ENCODE data around the gene SNX2. TPM values are rescaled to one million over a fixed set of nuclear protein-coding genes. Genes with fewer than 3 reads are reported as not detected.
A peak's percentile ranks its signal among the peaks of the same experiment; 100 is the strongest.
"Not testable (repeated sequence)": the region's sequence is repeated elsewhere in the genome, so short reads cannot be mapped to it uniquely, and the experiment has no call there.

SNX2 gene
- total RNA-seq, 1 donor from 2014 or later: 67.3 TPM

DNA sequence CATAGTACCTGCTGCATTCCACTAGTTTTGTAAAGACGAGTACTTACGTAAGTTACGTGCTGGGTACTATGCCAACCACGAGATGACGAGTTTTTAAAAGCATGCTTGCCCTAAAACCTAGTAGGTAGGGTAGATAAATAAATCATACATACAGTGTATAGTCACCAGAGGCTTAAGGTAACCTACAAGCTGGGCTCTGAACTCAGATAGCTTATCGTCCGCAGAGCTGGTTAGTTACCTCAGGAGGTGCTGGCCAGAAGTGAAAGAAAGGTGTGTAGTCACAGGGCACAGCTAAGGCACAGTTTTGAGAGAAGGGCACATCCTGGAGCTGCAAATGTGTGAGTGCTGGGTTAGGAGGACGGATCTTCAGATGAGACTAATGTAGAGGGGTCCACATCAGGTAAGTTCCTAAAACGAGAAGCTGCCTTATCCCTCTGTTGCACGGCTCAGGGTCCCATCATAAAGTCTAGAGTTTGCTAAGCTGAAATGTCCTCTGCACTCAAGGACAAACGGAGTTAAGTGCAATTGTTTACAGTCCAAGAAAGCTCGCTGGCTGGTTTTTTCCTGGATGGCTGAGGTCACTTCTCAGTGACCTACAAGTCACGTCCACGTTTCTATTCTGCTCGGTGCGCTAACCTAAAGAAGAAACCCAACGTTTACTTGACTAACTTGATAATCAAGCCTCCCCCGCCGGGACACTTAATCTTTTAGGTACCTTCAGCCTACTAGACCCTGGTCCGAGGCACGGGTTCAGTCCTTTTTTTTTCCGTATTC, 69.4 kb downstream of the SNX2 start:
- DNase-seq: no peak

DNA sequence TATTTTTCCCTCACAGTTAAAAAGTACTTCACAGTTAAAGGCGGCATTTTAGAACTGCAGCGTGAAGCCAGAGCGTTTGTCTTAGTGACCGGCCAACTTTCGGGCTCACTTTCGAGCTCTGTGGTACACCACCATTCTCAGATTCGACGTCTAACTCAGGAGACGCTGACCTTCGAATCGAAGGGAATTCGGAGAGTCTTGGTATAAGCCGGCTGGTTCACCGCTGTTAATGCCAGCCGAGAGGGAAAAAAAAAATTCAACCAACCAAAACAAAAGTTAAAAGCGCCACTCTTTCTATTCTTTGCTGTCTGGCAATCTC, 70.0 kb downstream of the SNX2 start:
- no peak for DNase-seq

DNA sequence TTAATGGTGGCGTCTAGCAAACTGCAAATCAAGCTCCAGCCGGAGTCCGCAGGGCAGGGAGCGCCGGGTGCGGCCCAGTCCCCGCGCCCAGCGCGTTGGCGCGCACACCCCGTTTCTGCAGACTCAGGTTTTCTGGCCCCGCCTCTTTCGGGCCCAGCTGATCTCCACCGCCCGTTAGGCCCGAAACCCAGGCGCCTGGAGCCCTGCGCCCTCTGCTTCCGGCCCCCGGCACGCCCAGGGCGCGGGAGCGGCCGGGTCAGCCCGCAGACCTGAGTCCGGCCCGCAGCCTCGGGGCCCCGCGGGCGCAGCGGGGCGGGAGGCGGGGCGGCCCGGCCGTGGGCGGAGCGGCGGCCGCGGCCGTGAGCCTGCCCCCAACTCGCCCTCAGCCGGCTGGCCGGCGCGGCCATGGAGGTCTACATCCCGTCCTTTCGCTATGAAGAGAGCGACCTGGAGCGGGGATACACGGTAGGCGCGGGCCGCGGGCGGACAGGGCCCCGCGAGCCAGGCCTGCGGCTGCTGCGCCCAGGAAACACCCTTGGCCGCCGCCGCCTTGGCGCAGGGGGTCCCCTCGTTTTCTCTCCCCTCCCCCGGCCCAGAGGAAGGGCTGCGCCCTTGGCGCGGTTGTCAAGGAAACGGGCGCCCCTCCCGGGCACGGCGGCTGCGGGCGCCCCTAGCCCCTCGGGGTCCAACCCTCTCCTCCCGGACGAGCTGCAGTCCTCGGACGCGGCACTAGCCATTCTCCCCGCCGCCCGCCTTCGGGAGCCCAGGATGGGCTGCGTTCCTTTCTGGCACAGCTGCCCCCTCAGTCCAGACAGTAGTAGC, 70.6 kb downstream of the SNX2 start, which contains the start of gene SNX24:
TSS of gene SNX24 (plus strand) at position 385 of the 822 bp plus-strand sequence. CDS start at position 406, 21 bp downstream.
- DNase-seq: peak; percentile 31

DNA sequence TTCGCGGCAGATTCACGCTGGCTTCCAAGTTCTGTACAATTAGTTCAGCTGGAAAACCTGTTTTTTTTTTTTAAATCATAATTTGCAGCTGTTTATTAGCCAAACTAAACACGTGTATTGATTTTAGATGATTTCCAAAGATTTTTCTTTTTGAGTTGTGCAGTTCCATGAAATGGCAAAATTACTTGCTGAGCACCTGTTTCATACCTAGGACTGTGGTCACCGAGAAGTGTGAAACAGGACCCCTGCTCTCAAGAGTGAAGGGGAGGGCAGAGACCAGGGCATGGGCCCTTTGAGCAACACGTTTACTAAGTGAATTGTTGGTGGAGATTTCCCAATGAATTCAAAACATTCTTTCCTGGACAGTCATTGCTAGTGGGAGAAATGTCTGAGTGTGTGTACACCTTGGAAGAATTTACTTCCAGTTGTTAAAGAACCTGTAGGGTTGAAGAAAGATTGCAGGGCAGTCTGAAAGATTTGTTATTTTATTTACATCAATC, 71.2 kb downstream of the SNX2 start:
- DNase-seq: peak; percentile 18

DNA sequence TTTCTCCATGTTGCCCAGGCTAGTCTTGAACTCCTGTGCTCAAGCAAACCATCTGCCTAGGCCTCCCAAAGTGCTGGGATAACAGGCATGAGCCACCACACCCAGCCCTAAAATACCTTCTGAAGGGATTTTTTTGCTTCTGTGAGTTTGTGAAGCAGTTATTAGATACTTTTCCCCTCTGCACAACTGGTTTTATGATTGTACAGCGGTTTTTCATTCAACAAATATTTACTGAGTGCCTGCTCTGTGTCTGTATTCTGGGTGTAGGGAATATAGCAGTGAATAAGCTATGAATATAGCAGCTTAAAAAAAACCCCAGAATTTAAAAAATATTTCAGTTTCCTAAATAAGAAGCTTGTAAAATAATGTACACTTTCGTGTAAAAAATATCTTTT, 72.8 kb downstream of the SNX2 start:
- no peak for DNase-seq

DNA sequence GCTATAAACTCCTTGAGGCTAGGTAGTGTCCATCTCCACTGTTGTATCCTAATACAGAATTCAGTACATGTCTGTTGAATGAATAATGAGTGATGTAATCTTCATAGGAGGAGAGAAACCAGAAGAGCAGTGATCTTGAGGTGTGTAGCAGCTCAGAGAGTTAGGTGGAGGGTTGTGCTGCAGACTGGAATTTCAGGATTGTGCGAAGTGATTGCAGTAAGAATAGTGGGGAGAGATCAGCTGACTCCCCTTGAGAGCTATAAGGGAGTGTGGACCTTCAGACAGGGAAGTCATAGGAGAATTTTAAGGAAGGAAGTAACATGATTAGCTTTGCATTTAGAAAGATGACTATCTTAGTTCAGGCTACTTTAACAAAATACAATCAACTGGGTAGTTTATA, 74.9 kb downstream of the SNX2 start:
- no peak for DNase-seq

DNA sequence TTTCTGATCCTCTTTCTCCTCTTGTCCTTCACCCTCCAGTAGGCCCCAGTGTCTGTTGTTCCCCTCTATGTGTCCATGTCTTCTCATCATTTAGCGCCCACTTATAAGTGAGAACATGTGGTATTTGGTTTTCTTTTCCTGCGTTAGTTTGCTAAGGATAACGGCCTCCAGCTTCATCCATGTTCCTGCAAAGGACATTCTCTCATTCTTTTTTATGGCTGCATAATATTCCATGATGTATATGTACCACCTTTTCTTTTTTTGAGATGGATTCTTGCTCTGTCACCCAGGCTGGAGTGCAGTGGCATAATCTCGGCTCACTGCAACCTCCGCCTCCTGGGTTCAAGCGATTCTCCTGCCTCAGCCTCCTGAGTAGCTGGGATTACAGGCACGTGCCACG, 82.7 kb downstream of the SNX2 start:
- not testable (repeated sequence) for DNase-seq

DNA sequence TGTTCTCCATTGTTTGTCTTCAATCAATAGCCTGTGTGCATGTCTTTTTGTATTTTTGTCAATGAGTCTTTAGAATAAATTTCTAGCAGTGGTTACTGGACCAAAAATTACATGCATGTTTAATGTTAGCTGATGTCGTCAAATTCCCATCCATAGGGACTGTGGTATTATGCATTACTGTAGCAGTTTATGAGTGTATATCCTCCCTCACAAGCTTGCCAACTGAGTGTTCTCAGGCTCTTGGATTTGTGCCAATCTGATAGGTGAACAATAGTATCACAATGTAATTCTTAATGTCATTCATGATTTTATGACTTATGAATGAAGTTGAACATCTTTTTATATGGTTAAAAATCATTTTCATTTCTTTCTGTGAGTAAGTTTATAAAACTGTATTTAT, 83.6 kb downstream of the SNX2 start:
- no peak for DNase-seq

DNA sequence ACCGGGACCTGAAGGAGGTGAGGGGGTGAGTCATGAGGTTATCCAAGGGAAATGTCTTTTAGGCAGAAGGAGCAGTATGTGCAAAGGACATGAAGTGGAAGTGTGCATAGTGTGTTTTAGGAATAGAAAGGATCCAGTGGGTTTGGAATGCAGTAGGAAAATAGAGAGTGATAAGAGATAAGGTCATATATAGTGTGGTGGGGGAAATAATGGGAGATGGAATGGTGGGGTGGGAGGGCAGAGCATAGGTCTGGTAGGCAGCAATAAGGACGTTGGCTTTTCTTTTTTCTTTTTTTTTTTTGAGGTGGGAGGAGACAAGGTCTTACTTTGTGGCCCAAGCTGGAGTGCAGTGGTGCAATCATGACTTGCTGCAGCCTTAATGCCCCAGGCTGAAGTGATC, 88.4 kb downstream of the SNX2 start:
- no peak for DNase-seq

DNA sequence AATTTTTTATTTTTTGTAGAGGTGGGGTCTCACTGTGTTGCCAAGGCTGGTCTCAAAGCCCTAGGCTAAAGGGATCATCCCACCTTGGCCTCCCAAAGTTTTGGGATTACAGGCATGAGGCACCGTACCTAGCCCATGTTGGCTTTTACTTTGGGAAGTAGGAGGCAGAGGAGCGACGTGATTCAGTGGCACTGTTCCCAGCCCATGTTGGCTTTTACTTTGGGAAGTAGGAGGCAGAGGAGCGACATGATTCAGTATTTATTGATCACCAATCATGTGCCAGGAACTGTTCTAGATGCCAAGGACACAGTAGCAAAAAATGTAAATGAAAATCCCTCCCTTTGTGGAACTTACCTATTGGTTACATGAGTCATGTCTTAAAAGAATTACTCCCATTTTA, 88.8 kb downstream of the SNX2 start:
- DNase-seq: no peak

DNA sequence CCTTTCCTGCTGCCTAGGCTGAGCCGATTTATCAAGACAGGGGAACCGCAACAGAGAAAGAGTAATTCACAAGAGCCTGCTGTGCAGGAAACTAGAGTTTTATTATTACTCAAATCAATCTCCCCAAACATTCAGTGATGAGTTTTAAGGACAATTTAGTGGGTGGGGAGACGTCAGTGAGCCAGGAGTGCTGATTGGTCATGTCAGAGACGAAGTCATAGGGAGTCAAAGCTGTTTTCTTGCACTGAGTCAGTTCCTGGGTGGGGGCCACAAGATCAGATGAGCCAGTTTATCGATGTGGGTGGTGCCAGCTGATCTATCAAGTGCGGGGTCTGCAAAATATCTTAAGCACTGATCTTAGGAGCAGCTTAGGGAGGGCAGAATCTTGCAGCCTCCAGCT, 89.5 kb downstream of the SNX2 start:
- no peak for DNase-seq

DNA sequence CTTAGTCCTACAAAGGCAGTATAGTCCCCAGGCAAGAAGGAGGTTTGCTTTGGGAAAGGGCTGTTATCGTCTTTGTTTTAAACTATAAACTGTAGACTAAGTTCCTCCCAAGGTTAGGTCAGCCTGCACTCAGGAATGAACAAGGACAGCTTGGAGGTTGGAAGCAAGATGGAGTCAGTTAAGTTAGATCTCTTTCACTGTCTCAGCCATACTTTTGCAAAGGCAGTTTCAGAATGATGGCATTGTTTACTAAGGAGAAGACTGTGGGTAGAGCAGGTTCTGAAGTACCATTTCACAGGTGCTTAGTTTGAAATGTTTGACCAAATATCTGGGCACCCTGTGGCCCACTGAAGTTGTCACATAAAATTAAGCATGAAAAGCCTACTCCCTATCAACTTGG, 90.0 kb downstream of the SNX2 start:
- DNase-seq: no peak

DNA sequence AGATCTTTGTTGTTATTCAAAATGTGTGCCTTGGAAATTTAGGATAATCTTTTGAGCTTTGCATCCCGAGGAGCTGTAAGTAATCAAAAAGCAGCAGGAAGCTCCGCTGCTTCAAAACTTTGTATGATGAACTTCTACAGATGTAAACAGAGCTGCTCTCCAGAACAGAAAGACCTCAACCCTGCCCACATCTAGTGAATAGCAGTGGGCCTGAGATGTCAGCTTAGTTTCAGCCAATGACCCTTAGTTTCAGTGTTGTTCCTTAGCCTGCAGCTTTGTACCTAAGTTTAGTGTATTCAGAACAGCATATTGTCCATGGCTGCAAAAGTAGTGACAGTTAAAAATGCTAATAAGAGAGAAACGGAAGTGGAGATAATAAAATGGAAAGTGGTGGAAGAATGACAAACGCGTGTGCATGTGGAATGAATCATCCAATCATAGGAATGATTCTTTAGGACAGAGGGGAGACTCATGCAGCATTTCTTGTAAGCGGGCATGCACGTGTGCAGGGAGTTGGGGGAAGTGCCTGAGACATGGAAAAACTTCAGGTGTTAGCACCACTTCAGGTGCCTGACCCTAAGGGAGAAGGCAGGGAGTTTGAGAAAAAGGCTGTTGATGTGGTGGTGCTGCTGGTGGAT, 95.5 kb downstream of the SNX2 start:
- DNase-seq: peak; percentile 60

DNA sequence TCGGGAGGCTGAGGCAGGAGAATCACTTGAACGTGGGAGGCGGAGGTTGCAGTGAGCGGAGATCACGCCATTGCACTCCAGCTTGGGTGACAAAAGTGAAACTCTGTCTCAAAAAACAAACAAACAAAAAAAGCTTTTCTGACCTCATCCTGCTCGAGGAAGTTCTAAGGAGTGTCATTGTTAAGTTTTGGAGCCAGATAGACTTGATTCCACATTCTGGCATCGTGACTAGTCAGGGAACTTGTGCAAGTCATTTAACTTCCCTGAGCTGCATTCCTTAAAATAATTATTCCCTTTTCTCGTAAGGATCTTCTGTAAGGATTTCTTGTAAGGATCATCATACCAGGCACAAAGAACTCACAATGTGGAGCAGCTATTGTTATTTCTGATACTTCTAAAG, 96.8 kb downstream of the SNX2 start:
- DNase-seq: no peak

DNA sequence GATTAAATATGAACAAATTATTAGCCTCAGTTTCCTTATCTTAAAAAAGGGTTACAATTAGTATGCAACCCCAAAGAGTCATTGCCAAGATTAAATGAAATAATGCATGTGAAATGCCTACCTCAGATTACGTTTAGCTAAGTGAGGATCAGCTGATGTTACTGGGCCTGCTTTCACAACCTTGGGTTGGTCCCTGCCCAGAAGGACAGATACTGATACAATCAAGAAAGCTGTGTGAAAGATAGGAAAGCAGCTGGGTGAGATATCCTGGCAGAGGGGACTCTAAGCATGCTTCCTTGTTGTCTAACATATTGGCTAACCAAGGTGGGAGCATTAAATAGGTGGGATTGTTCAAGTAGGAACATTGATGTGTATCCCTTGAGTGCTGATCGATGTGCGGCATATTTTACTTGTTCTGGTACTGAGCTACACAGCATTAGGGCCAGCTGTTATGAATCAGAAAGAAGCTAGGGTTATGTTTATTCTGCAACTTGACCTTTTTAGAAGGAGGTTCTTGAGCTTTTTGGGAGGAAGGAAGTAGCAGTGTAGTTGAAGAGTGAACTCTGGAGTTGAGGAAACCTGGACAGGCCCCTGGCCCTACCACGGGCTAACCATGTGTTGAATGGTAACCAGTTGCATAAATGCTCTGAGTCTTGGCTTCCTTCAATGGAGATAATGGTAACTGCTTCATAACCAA, 99.4 kb downstream of the SNX2 start:
- DNase-seq: no peak

DNA sequence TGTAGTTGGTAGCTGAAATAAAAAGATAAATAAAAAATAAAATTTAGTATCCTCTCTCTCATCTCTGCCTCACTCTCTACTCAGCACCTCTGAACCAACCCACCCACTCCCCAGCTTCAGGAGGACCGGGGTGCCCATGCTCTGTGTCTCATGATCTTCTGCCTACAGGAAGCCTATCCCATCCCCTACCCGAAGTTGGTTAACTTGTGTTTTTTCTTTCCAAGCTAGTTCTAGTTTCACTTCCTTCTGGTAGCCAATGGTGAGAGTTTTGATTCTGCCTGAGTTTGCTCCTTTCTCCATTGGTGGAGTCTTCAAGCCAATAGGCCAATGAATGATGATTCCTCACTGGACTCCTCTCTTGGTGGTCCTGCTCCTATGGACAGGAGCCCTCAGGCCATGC, 102.6 kb downstream of the SNX2 start:
- DNase-seq: no peak

DNA sequence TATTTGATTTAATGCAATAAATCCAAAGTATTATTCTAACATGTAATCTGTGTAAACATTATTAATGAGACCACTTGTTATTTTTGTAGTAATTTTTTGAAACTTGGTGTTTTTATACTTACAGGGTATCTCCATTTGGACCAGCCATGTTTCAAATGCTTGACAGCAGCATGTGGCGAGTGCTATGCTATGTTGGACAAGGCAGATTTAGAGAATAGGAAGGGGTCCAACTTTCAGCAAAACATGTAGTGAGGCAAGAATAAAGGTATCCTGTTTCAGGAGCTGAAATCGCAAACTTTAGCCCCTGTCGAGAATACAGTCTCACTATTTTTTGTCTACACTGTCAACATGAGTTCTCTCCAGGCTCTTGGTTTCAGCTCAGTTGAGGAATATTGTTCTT, 104.2 kb downstream of the SNX2 start:
- DNase-seq: no peak

Other genes with a start within 250 kb of the SNX2 start
- 15.7 TPM for gene SNX24, start 70.5 kb downstream of the SNX2 start, total RNA-seq

Data from skin of body (tissue), 2 donors.